AG08395 (cell line): ENCODE measurements around the gene CEP70.
"Not testable (repeated sequence)": the region's sequence is repeated elsewhere in the genome, so short reads cannot be mapped to it uniquely, and the experiment has no call there.

Experiments
- DNase-seq: peaks from one replicate; pipeline ENCODE4 v3.0.0; 2012; ENCODE audit warnings: mixed read lengths, low spot score

Gene CEP70

DNA sequence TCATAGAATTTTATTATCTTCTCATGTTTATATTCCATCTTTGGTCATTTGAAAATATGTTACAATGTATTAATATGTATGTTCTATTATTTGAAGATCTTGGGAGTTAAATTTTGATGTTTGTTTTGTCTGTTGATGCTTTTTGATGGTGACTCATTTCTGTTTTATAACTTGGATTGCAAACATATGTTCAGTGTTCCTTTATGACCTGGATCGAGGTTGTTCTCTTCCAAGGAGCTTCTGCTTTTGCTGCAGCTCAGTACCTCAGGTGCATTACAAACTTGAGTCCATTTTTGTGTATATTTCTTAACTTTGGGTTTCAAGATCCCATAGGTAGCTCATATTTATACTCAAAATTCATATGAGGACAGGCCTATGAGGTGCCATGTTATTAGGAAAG, 122.6 kb downstream of the CEP70 start:
- no peak for DNase-seq

DNA sequence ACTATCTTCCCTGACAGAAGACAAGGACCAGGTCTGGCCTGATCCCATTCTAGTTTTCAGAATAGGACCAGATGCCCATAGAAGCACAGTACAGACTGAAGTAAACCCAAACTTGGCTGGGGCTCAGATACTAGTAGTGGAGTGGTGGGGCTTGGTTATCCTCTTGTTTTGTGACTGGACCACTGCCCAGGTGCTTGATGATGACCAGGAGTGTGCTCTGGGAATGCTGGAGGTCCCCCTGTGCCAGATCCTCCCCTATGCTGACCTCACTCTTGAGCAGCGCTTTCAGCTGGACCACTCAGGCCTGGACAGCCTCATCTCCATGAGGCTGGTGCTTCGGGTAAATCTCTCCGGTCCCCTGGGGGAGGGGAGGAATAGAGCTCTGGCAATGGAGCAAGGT, 123.4 kb downstream of the CEP70 start:
- no peak for DNase-seq

DNA sequence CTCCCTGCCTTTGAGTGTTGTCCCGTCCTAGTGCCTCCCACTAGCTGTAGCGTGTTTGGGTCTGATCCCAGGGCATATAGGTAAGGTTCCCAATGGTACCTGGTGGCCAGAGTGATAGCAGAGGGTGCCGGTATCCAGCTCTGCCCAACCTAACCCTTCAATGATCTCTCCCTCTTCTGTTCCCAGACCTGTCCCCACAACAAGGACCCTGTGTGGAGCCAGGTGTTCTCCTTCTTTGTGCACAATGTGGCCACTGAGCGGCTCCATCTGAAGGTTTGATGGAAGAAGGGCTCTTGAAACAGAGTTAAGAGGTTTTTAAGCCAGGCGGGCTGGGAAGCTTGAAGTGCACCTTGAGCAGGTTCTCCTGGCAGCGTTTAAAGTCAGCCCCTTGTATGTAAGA, 124.2 kb downstream of the CEP70 start:
- no peak for DNase-seq

DNA sequence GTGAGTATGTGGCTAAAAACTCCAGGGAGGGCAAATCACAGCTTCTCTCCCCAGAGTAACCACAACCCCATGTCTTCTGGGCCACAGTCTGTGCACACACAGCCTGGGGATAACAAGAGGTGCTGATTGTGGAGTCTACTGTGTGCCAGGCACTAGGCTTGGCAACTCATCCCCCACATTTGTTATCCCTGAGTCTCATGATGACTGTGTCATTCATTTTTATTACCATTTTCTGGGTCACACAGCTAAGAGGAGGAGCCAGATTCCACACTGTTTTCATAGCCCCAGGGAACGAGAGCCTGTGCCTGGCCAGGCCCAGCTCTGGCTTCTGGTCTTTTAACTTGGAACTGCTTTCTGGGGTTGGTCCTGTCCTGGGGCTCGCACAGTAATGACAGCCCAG, 125.2 kb downstream of the CEP70 start:
- peak; percentile 58 for DNase-seq

DNA sequence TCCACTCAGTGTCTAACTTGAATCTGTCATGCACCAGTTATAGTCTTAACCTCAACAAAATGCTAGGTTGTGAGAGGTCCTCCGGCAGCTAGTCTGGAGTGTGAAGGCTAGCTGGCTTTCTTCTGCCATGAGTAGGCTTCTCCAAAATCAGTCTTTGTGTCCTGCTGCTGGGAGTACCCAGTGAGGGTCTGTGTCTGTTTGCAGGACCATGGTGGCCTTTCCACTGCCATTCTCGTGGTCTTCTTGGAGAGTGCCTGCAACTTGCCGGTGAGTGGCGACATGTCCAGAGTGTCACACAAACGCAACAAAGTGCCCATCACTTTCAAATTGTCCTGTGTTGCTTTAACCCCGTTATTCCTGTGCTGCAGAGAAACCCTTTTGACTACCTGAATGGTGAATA, 125.6 kb downstream of the CEP70 start:
- no peak for DNase-seq

DNA sequence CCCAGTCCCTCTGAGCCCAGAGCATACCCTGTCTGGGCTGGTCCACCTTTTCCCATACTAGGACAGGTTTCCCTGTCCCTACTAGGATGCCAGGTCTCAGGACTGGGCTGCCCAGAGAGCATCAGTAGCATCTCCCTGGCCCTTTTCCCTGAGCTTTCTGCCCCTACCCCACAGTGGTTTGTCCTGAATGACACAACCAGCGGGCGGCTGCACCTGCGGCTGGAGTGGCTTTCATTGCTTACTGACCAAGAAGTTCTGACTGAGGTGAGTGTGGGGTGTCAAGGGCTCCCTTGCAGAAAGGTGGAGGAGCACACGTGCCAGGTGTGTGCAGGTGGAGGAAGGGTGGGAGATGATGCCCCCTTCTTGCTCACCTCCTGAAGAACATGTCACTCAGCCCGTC, 126.1 kb downstream of the CEP70 start:
- DNase-seq = no peak

DNA sequence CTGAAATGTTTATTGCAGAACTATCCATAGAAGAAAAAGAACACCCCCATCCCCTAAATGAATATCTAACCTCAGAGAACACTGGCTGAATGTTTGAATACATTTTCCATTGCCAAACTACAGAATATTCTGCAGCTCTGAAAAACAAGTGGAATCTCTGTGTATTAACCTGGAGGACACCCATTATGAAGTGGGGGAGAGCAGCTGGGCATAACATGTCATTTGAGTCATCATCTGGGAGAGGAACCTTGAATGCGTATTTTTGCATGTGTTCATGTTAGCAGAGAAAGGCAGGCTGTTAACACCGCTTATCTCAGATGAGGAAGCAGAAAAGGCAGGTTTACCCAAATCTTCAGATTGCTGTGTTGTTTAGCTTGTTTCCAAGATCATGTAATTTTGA, 128.1 kb downstream of the CEP70 start:
- DNase-seq = no peak

DNA sequence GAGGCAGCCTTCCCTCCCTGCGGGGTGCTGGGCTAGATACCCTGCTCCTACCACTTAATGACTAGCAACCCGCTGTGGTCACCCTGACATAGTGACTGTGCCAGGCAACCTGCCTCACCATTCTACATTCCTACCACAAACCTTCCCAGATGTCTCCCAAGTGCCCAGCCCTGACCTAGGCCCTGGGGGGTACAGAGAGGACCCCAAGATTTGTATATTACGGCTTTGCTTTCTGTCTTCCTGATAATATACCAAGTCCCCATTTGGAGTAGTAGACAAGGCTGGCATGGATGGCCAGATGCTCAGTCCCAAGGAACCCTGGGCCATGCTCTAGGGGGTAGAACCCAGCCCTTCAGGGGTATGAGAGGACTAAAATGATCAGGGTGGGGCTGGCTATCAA, 128.6 kb downstream of the CEP70 start:
- no peak for DNase-seq

DNA sequence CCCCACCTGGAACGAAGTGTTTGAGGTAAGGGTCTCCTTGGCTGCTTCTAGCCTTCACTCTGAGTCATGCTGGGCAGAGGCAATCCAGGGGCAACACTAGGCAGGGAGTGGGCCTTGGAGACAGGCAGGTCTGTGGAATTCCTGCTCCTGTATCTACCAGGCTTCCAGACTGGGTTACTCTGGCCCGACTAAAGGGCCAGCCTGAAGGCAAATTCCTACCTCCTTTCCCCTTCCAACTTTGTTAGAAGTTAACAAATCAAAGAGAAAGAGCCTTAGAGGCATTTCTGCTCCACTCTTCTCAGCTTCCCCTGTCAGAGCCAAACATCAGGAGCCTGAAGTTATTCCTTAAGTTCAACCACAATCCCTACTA, 129.6 kb downstream of the CEP70 start:
- no peak for DNase-seq

DNA sequence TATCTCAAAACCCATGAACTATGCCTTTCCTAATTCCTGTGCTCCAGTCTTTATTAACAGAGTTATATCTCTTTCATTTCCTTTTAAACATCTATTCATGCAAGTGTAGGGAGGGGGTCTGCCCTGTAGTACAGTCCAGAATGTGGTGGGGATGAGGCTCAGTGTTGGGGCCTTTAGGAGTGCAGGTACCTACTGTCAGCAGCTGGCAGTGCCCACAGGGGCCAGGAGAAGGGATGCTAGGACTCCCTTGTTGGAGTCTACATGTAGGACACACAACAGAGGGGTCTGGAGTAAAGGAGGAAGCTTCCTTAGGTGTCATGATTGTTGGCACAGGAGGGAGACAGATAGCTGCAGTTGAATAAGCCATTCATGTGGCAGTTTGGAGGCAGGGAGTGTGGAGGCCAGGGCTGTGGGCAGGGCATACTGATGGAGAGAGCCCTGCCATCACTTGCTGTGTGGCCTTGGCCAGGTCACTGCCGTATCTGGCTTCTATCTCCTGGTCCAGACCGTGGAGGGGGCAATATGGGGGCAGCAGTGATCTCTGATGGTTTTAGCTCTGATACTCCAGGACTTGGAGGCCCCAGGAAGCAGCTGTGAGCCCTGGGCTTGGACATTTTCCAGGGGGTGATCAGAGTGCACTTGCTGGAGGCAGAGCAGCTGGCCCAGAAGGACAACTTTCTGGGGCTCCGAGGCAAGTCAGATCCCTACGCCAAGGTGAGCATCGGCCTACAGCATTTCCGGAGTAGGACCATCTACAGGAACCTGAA, 130.2 kb downstream of the CEP70 start:
- DNase-seq = no peak

DNA sequence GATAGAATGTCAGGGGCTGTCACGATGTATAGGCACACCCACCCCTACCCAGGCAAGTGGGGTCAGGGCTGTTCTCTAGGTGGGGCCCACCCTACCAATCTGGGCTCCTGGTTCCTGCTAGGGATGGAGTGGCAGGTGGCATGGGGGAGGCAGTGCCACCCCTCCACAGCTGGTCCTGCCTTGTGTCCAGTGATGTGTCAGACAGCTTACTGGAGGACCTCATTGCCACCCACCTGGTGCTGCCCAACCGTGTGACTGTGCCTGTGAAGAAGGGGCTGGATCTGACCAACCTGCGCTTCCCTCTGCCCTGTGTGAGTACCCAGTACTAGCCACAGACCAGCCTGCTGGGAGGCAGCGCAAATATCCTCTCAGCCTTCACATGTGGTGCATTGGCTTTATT, 132.2 kb downstream of the CEP70 start:
- DNase-seq = no peak

DNA sequence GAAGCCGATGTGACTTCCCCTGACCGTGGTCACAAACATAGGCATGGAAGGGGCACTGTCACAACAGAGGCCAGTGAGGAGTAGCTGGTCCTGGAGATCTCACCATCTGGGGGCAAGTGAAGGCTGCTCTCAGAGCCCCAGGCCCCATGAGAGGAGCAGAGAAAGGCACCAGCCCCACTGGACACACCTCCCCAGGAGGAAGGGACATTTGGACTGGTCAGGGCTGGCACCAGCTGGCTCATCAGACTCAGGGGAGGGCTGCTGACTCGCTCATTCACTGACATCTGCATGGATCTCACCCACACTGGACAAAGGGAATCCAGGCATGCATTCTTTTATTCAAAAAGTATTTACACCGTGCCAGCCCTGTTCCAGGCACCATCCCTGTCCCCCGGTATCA, 132.8 kb downstream of the CEP70 start:
- DNase-seq = peak; percentile 63

DNA sequence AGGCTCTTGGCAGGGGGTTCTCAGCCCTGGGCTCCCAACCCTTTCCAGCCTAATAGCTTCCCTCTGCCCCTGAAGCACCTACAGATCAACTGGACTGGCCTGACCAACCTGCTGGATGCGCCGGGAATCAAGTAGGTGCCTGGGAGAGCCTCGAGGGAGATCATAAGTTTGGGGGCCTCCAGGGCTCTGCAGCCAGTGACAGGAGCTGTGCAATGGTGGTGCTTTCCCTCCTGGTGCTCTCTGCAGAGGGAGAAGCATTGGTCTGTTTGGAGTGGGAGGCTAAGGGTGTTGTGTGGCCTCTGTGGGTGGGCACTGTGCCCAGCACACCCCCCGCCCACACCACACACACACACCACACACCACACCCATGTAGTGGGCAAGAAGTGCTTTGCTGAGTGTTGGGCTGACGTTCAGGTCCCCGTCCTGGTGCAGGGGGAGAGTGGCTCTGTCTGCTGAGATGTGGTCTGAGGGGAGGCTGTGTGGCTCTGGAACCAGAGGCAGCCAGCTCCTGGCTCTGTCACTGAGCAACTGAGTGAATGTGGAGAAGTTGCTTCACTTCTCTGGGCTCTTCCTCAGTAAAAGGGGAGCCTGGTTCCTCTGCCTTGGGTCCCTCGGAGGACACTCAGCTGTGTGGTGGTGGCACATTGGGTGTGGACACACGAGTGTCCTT, 133.4 kb downstream of the CEP70 start:
- no peak for DNase-seq

DNA sequence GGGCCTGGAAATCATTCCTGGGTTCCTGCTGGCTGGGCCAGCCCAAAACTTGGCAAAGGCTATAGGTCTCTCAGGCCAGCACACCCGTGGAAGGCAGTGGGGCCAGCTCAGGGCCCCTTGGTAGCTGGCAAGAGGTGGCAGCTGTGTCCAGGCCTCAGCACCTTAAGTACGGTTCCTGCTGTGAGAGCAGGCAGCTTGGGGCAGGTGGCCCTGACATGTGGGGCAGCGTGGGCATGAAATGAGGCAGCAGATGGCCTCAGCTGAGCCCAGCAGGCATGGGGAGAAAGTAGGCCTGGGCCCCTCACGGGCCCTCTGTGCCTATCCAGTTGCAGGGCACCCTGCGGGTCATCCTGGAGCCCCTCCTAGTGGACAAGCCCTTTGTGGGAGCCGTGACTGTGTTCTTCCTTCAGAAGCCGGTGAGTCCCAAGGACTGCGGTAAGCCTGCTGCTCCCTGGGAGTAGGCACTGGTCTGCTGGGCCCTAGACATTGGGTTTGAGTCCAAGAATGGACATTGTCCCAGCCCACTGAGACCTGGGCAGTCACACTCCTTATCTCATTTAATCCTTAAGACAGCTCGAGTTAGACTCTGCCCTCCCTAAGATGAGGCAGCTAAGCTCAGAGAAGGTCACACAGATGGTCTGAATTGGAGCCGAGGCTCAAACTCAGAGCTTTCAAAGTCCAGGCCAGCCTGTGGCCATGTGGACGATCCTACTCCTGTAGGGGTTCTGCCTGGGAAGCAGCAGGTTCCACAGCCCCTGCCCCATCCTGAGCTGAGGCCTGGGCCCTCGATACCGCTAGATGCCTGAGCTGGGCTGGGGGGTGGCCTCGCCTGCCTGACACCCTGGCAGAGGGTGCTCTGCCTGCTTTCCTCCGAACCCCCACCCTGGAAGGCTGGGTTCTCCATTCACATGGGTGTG, 134.2 kb downstream of the CEP70 start:
- DNase-seq = no peak

DNA sequence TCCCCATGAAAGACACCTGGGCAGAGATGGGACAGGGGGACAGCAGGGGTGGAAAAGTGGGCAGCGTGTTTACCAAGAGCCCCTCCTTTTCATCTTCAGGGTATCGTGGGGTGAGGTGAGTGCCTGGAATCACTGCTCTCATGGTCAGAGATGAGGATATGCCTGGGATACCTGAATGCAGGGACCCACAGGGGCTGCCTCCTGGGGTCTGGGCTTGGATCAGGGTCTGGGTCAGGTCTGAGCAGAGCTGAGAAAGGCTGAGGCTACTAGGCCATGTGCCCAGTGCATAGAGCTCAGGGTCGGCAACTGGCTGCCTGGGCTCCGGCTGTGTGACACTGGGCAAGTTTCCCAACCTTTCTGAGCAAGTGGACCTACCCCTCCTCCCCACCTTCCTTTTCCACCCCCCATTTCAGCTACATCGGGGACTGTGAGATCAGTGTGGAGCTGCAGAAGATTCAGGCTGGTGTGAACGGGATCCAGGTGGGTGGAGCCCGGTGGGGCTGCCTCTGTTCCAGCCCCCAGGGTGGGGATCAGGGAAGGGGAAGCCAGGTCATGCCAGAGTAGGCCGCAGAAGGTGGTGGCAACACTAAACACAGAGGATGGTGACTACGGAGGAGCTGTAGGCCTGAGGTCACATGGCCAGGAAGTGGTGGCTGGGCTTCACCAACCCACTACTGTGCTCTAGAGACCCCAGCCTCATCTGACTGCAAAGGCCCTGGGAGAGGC, 135.1 kb downstream of the CEP70 start:
- no peak for DNase-seq

DNA sequence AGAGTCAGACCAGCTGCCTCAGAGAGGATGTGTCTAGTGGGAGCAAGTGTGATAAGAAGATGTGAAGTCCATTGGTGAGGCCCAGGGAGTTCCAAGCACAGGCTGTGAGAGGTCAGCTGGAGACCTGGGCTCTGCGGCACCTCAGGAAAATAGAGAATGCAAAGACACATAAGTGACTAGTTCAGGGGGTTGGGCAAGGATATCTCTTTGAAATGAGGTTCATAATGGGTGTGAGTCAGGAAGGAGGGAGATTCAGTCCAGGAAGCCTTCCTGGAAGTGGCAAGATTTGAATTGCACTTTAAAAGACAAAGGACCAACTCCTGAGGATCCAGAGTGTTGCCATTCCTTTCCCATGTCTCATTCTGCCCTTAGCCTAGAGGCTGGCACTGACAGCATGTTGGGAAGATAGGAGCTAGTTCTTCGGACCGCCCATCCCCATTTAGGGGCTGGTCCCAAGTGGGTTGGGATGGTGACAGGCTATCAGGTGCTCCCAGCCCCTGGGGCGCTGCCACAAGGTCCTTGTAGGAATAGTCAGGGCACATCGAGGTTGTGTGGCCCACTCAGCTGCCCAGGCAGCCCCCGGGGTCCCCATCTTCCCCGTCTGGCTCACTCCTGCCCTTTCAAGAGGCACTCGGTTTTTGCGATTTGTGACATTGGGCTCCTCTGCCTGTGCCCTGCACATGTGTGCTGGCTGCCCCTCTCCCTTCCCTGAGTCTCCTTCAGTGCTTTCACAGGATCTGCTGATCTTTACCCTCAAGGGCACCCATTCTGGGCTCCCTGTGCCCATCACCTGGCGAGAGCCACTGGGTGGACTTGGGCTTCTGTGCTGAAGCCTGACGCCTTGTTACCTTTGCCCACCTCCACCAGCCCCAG, 136.0 kb downstream of the CEP70 start:
- DNase-seq = no peak

DNA sequence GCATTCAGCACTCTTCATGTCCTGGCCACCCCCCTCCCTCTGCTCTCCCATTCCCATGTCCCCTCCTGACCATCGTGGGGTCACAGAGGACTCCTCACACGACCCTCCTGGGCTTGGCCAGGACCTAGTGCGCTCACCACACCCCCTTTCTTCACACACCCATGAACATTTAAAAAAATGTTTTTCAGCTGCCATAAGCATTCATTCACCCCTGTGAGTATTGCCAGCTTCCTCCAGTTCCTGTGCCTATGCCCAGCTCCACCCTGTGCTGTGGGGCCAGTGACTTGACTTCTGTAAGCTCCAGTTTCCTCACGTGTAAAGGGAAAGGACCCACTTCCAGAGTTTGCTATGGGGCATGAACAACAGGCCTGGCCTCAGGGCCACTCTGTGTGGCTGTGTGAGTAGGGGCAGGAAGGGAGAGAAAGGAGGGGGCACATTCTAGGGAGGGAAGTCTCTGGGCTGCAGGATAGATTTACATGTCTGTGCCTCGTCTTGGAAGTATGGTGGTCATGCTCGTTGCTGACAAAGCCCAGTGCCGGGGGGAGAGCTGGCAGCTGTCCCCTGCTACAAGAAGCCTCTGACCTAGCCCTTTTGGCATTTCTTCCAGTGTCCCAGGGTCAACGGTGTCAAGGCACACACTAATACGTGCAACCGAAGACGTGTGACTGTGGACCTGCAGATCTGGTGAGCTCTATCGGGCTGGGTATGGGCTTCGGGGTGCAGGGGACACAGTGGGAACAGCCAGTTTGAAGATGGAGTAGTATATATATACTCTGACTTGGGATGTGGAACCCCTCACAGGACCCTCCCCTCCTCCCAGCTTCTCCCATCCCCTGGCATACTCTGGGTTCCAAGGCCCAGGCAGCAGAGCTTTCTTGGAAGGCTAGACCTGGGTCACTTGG, 136.8 kb downstream of the CEP70 start:
- DNase-seq = no peak

DNA sequence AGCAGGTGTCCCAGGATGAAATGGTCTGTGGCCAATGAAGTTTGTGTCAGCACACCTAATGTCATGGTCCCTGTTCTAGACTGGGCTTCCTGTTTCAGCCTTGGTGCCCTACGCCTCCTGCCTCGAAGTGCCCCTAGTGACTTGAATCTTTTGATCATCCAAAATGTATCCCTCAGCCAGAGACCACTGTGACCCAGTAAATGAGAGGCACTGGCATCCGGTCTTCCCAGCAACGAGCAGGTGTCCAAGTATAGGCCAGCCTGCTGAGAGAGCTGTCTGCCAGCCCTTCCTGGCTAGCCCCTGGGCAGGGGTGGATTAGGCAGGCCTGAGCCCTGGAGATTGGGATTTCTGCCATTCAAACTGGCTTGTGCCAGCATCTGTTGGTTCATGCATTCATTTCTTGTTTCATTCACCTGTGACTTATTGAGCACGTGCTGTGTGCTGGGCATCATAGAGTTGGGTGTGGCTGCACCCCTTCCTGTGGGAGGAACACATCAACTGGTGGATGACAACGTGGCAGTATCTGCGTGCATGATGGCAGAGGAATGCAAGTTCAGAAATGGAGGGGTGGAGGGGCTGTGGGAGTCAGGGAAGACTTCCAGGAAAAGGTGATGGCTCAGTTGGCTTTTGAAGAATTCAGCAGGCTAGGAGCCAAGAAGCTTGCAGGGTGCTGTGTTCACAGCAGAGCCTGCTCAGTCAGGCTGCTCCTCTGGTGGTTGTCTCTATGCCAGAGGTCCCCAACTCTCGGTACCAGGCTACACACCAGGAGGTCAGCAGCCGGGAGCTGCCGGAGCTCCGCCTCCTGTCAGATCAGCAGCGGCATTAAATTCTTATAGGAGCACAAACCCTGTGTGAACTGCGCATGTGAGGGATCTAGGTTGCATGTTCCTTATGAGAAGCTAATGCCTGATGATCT, 138.0 kb downstream of the CEP70 start:
- no peak for DNase-seq

DNA sequence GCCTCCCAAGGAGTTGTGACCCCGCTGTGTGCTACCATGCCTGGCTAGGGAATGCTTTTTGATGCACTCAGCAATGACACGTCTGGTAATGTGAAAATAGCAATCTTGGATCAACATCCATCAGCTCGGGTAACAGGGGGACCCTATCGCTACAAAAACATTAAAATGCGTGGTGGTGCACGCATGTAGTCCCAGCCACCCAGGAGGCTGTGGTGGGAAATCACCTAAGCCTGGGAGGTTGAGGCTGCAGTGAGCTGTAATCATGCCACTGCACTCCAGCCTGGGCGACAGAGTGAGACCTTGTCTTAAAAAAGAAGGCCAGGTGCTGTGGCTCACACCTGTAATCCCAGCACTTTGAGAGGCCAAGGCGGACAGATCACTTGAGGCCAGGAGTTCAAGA, 140.1 kb downstream of the CEP70 start:
- not testable (repeated sequence) for DNase-seq
